HG03571 (cell line): ENCODE measurements around the gene ADPRHL1.

Experiments used
- ATAC-seq: cut with Tn5 transposase; IDR thresholded peaks from one replicate; pipeline ENCODE4 v1.9.1; 2021; ENCODE audit not compliant: unreplicated experiment

ADPRHL1 gene

GRCh38 chr13:113452942-113453901 is at the start of gene ADPRHL1:
Gene ADPRHL1 (minus strand): TSS chr13:113453488. CDS start chr13:113453437, 51 bp downstream.
- no peak for ATAC-seq

DNA sequence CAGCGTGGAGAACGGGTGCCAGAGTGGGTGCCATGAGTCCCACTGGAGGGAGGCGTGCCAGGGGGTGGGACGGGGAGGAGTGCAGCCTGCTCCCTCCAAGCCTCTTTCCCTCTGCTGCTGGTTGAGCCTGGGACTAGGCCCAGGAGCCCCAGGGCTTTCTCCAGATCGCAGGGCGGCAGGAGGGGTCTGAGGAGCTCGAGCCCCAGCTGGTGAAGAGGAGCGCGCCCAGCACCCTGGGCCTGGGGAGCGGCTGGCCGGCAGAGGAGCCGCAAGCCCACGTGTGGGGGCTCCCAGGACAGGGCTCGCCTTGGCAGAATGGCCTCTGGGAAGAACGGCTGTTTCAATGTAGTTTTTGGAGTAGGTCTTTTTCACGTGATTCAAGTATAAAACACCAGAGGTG is 49.4 kb upstream of the ADPRHL1 start:
- ATAC-seq, result no peak

- ATAC-seq, result no peak
Measured at GRCh38 chr13:113500530-113501265, 47.4 kb upstream of the ADPRHL1 start.

DNA sequence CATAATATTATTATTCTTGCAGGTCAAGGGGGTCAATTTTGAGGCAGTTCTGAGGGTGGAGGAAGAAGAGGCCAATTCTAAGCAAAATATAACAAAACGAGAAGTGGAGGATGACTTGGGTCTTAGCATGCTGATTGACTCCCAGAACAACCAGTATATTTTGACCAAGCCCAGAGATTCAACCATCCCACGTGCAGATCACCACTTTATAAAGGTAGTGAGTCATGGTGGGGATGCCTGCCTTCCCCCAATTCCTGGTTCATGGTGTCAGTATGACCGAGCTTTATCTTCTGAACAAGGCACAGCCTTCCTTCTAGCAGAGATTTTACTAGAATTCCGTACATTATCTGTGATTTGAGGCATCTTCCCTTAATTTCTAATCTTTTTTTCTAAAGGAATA is 46.6 kb upstream of the ADPRHL1 start:
- ATAC-seq, result no peak

- ATAC-seq, result no peak
Measured at GRCh38 chr13:113498905-113499304, 45.6 kb upstream of the ADPRHL1 start.

DNA sequence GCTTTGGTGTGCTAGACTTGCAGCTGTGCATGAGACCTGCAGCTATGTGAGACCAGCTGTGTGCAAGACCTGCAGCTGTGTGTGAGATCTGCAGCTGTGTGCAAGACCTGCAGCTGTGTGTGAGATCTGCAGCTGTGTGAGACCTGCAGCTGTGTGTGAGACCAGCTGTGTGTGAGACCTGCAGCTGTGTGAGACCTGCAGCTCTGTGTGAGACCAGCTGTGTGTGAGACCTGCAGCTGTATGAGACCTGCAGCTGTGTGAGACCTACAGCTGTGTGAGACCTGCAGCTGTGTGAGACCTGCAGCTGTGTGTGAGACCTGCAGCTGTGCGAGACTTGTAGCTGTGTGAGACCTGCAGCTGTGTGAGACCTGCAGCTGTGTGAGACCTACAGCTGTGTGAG is 43.9 kb upstream of the ADPRHL1 start:
- ATAC-seq, result no peak

DNA sequence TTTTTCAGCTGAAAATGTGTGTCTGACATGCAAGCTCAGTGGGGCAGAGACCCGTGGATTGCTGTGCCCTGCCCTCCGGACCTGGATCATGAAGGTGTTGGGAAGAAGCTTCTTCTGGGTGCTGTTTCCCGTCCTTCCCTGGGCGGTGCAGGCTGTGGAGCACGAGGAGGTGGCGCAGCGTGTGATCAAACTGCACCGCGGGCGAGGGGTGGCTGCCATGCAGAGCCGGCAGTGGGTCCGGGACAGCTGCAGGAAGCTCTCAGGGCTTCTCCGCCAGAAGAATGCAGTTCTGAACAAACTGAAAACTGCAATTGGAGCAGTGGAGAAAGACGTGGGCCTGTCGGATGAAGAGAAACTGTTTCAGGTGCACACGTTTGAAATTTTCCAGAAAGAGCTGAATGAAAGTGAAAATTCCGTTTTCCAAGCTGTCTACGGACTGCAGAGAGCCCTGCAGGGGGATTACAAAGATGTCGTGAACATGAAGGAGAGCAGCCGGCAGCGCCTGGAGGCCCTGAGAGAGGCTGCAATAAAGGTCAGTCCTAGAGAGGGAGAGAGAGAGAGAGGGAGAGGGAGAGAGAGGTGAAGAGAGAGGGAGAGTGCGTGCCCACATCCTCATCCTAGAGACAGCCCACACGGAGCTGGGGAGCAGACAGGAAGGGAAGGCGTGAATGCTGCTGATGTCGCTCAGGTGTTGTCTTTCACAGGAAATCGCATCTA is 42.4 kb upstream of the ADPRHL1 start:
- no peak for ATAC-seq

GRCh38 chr13:113493315-113493951 is 40.1 kb upstream of the ADPRHL1 start:
- ATAC-seq, result no peak

DNA sequence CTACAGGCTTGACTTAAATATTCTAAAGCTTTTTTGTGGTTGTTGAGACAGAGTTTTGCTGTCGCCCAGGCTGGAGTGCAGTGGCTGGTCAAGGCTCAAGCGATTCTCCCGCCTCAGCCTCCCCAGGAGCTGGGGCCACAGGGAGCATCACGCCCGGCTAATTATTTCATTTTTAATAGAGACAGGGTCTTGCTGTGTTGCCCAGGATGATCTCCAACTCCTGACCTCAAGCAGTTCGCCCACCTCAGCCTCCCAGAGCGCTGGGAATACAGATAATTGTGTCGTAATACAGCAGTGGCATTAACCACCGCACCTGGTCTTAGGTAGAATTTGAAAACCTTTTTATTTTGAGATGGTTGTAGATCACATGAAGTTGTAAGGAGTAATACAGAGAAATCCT is 38.7 kb upstream of the ADPRHL1 start:
- no peak for ATAC-seq

GRCh38 chr13:113491418-113491883 is 38.2 kb upstream of the ADPRHL1 start:
- ATAC-seq, result no peak

DNA sequence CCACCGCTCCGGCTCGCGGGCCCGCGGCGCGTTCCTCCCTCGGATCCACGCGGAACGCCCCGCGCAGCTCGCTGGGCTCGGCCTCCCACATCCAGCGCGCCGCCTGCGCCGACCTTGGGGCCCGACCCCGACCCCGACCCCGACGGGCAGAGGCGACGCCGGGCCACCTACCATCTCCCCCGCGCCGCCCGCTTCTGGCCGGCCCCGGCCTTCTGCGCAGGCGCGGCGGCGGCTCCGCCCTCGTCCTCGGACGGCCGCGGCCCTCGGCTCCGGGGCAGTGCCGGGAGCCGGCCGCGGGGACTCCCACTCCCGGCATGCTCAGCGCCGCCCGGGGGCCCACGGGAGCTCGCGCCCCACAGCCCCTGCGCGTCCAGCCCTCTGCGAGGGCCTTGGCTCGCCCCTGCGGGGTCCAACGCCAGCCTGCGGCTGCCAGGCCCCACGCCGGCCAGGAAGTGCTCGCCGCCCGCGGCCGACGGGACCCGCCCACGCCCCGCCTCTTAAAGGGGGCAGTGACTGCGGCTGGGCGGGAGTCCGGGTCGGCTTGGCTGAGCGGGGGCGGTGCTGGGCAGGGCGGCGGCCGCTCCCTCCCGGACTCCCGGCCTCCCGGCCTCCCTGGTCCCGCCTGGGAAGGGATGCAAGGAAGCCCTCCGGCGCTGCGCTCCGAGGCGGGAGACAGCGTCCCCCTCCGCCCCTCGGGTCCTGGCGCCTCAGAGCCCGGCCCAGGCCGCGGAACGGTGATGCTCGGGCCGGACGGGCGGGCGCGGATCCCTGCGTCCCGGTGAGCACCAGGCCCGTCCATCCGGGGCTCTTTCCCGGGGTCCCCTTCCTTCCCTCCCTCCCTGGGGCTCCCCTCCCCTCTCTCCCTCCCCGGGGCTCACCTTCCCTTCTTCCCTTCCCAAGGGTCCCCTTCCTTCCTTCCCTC is 37.5 kb upstream of the ADPRHL1 start, which contains the start of gene DCUN1D2:
Gene DCUN1D2, minus strand, starts transcription at position 216 of the 922 bp plus-strand sequence. Its CDS starts 42 bp downstream, at position 174.
- ATAC-seq, result peak; percentile 85

DNA sequence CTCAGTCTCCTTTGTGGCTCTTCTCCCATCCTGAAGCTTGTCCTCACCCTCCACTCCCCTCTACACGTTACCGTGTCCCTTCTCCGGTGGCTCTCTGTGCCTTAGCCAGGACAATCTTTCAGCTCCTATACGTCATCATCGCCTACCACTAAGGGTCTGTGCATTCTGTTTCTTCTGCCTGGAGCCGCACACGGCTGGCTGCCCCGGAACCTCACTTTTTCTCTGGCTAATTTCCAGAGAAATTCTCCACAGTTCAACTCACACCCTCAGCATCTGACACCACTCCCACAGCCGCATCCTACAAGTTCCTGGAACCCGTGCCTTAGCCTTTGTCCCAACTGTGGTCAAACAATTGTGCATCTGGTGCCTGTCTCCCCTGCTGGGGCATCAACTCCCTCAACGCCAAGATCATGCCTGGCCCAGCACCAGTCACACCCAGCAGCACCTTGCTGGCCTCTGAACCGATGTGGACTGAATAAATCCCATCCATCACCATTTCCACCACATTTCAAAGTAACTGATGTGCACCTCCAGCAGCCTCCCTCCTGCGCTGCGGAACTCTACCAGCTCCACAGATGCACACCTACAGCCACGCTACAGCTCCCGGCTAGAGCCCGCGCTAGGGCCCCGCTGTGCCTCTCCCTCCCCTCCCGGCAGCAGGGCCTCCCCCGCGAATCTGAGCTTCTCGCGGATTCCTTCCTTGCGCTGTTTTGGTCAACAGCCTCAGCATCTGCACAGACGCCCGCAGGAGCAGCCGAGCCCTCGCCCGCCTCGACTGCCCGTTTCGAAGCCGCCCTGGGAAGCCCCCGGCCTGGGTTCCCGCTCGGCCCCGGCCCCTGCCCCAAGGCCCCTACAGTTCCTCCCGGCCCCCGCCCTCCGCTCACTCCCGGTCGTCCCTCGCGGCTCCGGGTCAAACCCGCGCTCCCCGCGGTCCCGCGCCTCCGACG is 36.5 kb upstream of the ADPRHL1 start:
- ATAC-seq, result peak; percentile 15

DNA sequence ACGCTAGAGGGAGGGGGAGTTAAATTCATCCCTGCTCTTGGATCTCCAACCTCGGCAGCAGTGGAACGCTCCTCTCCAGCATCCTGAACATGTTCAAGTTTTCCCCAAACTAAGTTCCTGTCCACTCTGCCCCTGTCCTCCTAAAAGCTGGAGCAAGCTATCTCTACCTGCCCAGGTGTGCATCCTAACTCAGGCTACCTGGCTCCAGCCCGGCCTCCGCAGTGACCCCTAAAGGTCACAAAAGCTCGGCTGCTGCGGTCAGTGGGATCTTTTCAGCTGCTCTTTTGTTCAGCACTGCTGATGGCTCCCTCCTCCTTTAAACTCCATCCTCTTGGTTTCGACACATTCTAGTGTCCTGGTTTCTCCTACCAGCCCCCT is 35.9 kb upstream of the ADPRHL1 start:
- ATAC-seq, result no peak

GRCh38 chr13:113488283-113488682 is 35.0 kb upstream of the ADPRHL1 start:
- ATAC-seq, result no peak

GRCh38 chr13:113486698-113487097 is 33.4 kb upstream of the ADPRHL1 start:
- ATAC-seq, result no peak

GRCh38 chr13:113485545-113485944 is 32.3 kb upstream of the ADPRHL1 start:
- ATAC-seq, result no peak

GRCh38 chr13:113483504-113484293 is 30.4 kb upstream of the ADPRHL1 start:
- ATAC-seq, result no peak

- no peak for ATAC-seq
Measured at GRCh38 chr13:113483081-113483480, 29.8 kb upstream of the ADPRHL1 start.
